ENCODE measurements around the gene UBQLN3.

Gene UBQLN3

DNA sequence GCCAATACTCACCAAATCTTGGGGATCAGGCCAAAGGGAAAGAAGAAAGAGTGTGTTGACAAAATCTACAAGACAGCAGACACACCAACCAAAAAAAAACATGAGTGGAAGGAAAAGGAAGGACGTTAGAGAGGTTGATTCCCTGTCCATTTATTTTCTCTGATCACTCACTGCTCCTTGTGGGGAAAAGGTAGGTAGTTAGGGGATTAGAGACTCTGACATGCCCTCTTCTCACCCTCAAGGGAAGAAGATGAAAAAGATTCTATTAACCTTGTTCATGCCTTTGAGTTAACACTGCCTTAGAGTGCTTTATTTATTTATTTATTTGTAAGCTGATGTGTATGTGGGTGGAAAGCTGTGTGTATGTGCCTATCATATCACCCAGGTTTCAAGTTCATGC is 38.7 kb upstream of the UBQLN3 start, which contains the start of gene OR52H1:
Gene OR52H1, minus strand, starts transcription at position 101 of the 400 bp plus-strand sequence. CDS start 3,035 bp downstream, outside the sequence.
- TF ChIP-seq, protein P1, sequence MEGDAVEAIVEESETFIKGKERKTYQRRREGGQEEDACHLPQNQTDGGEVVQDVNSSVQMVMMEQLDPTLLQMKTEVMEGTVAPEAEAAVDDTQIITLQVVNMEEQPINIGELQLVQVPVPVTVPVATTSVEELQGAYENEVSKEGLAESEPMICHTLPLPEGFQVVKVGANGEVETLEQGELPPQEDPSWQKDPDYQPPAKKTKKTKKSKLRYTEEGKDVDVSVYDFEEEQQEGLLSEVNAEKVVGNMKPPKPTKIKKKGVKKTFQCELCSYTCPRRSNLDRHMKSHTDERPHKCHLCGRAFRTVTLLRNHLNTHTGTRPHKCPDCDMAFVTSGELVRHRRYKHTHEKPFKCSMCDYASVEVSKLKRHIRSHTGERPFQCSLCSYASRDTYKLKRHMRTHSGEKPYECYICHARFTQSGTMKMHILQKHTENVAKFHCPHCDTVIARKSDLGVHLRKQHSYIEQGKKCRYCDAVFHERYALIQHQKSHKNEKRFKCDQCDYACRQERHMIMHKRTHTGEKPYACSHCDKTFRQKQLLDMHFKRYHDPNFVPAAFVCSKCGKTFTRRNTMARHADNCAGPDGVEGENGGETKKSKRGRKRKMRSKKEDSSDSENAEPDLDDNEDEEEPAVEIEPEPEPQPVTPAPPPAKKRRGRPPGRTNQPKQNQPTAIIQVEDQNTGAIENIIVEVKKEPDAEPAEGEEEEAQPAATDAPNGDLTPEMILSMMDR (IDR thresholded peaks at IDR 0.05), result no peak
- no peak within 1 kb of the TSS for H3K27ac ChIP-seq
- no peaks in the 10 kb centered on the region for H3K36me3 ChIP-seq
- H3K27me3 ChIP-seq, result no peaks in the 10 kb centered on the region
- no peaks in the 10 kb centered on the region for H3K9me3 ChIP-seq
- no peak within 1 kb of the TSS for H3K4me3 ChIP-seq (ENCODE audit: low read depth in 1 of 2, low read length in 1 of 2)
- H3K4me1 ChIP-seq (ENCODE audit: control insufficient read depth in 1 of 2, insufficient read depth in 1 of 2, low read depth in 1 of 2, low read length in 1 of 2), result no peaks in the 10 kb centered on the region

DNA sequence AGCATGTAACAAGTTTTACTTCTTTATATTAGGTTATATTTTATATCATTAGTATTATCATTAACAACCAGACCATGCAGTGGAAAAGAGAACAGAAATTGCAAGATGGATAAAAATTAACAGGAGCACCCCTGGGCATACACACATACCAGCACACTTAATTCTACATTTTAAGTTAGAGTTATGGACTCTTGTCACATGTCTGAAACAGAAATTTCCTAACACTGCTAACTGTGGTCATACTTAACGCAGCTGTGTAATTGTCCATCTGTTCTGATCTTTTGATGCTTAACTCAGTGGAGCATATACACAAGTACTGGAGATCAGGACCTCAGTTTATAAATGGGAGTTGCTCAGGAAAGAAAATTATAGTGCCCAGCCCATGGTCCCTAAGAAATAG is 38.2 kb upstream of the UBQLN3 start:
- Histone ChIP-seq H3K27ac (no peak overlapping the region), H3K36me3 (no peaks in the 10 kb centered on the region), H3K9me3 (no peaks in the 10 kb centered on the region), H3K4me3 (ENCODE audit: low read depth in 1 of 2, low read length in 1 of 2) (no peak overlapping the region), H3K27me3 (no peaks in the 10 kb centered on the region), H3K4me1 (ENCODE audit: control insufficient read depth in 1 of 2, insufficient read depth in 1 of 2, low read depth in 1 of 2, low read length in 1 of 2) (no peaks in the 10 kb centered on the region)
- TF ChIP-seq, protein P1 (IDR thresholded peaks at IDR 0.05), result no peak

DNA sequence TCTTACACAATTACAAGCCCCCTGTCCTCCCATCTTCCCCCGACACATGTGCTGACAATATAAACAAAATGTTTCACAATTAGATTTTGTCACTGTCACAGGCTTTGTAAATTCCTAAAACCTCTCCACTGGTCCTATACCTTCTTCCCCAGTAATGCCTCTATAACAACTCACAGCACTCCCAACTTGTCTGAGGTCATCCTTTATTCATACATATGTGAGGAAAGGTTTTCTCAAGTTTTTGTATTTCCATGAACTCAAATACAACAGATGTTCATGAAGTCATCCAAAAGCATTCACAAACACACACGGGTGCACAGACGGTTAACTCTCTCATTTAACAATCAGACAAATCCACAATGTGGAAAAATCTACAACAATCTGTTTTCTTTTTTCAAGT is 36.7 kb upstream of the UBQLN3 start:
- TF ChIP-seq, protein P1 (IDR thresholded peaks at IDR 0.05), result no peak
- Histone ChIP-seq H3K27me3 (no peaks in the 10 kb centered on the region), H3K4me3 (ENCODE audit: low read depth in 1 of 2, low read length in 1 of 2) (no peak overlapping the region), H3K27ac (no peak overlapping the region), H3K4me1 (ENCODE audit: control insufficient read depth in 1 of 2, insufficient read depth in 1 of 2, low read depth in 1 of 2, low read length in 1 of 2) (no peaks in the 10 kb centered on the region), H3K9me3 (no peaks in the 10 kb centered on the region), H3K36me3 (no peaks in the 10 kb centered on the region)

DNA sequence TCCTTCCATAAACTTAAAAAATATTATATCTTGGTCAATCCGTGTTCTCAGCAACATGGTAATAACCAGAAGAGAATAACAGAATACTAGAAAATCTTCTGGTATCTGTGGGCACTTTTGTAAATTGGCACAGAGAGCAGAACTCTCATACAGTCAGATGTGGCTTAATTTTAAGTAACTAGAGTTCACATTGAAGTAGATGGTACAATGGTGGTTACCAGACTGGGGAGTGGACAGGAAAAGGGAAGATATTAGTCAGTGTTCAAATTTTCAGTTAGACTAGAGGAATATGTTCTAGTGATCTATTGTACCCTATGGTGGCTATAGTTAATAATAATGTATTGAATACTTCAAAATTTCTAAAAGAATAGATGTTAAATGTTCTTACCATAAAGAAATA is 31.7 kb upstream of the UBQLN3 start:
- no peaks in the 10 kb centered on the region for H3K27me3 ChIP-seq
- no peaks in the 10 kb centered on the region for H3K4me1 ChIP-seq (ENCODE audit: control insufficient read depth in 1 of 2, insufficient read depth in 1 of 2, low read depth in 1 of 2, low read length in 1 of 2)
- H3K9me3 ChIP-seq, result no peaks in the 10 kb centered on the region
- no peak overlapping the region for H3K4me3 ChIP-seq (ENCODE audit: low read depth in 1 of 2, low read length in 1 of 2)
- H3K36me3 ChIP-seq, result no peaks in the 10 kb centered on the region
- TF ChIP-seq, protein P1 (IDR thresholded peaks at IDR 0.05), result no peak
- H3K27ac ChIP-seq, result no peak overlapping the region

DNA sequence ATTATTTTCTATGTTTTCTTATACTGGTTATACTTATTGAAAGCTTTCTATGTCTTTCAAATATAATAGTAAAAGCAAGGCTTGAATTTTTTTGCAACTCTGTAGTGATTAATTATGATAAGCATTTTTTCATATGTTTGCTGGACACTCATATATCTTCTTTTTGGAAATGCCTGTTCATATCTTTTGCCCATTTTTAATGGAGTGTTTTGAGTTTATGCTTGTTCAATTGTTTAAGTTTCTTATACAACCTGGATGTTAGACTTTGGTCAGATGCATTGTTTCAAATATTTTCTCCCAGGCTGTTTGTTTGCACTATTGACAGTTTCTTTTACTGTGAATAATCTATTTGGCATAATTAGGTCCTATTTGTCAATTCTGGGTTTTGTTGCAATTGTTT is 26.7 kb upstream of the UBQLN3 start:
- H3K9me3 ChIP-seq, result no peaks in the 10 kb centered on the region
- peaks cover 7% of the 10 kb centered on the region in 2 experiments for H3K4me1 ChIP-seq (ENCODE audit: control insufficient read depth in 1 of 2, insufficient read depth in 1 of 2, low read depth in 1 of 2, low read length in 1 of 2)
- no peaks in the 10 kb centered on the region for H3K36me3 ChIP-seq
- H3K27ac ChIP-seq, result no peak overlapping the region
- no peak overlapping the region for H3K4me3 ChIP-seq (ENCODE audit: low read depth in 1 of 2, low read length in 1 of 2)
- TF ChIP-seq, protein P1 (IDR thresholded peaks at IDR 0.05), result no peak
- no peaks in the 10 kb centered on the region for H3K27me3 ChIP-seq

DNA sequence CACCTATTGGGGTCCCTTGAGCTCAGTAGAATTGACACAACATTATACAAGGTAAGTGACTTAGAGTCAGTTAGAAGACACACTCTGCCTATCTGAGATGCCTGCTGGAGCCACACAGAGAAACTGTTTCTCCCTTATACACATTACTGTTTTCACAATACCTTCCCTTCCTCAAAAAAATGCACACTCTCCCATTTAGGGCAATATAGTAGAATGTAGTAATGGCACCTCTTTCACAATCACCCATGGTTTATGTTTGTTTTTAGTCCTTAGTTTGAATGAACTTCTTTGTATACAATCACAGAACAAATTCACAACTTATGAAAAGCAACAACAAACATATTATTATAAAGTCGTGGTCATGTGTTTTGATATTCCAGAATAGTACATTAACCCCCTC is 24.3 kb upstream of the UBQLN3 start:
- TF ChIP-seq, protein P1 (IDR thresholded peaks at IDR 0.05), result no peak
- Histone ChIP-seq H3K27ac (no peak overlapping the region), H3K36me3 (no peaks in the 10 kb centered on the region), H3K9me3 (no peaks in the 10 kb centered on the region), H3K4me3 (ENCODE audit: low read depth in 1 of 2, low read length in 1 of 2) (no peak overlapping the region), H3K27me3 (no peaks in the 10 kb centered on the region), H3K4me1 (ENCODE audit: control insufficient read depth in 1 of 2, insufficient read depth in 1 of 2, low read depth in 1 of 2, low read length in 1 of 2) (peaks cover 7% of the 10 kb centered on the region in 2 experiments)
